Subcutaneous adipose tissue (tissue), 4 donors: Measurements from ENCODE around the gene ENOX1. TPM values are rescaled to one million over a fixed set of nuclear protein-coding genes. Genes with fewer than 3 reads are reported as not detected.

Experiments
- total RNA-seq, 4 donors: library from RNA; depleted of rRNA; stranded (reverse); fragments of >200 nt; gene quantifications; one replicate each; pipeline ENCODE4 v1.1.0, GENCODE V29; 2016
- TF ChIP-seq, protein P1 (sequence below): fragments of 450-650 bp; IDR thresholded peaks from one replicate; pipeline ENCODE4 v1.5.1; 2016; ENCODE audit warnings: low read depth, mild to moderate bottlenecking, control low read depth, antibody characterized with exemption, moderate library complexity

Gene ENOX1
- total RNA-seq, 4 donors from 2014 or later = 0.66 to 4.7 (median 2.1) TPM

DNA sequence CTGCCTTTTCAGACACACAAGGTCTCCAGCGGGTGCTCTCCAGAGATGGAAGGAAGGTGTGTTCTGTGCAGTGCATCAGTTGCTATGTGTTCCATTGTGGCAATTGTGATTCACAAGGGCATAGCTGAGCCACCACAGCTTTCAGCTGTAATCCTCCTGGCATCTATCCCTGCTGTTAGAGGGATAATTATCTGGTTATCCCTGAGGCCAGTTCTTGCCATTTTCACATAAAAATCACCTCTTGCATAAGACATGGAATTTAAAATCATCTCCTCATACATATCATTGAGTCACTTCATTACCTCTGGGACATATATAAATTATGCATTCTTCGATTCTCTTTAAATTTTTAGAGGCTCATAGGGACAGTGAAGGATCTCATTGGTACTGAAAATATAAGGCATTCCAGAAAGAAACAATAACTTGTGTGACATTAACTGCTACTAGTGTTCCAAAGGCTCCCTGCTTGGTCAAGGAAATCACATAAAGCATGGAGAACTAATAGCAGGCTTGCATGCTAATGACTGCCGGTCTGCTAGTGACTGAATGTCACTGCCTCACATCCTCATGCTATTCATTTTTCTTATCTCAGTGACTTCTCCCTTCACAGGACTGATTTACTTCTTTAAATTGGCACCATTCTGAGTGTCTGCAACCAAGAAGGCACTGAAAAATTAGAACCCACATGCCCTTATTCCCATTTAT lies 214.0 kb downstream of the ENOX1 start:
- TF ChIP-seq, protein P1, sequence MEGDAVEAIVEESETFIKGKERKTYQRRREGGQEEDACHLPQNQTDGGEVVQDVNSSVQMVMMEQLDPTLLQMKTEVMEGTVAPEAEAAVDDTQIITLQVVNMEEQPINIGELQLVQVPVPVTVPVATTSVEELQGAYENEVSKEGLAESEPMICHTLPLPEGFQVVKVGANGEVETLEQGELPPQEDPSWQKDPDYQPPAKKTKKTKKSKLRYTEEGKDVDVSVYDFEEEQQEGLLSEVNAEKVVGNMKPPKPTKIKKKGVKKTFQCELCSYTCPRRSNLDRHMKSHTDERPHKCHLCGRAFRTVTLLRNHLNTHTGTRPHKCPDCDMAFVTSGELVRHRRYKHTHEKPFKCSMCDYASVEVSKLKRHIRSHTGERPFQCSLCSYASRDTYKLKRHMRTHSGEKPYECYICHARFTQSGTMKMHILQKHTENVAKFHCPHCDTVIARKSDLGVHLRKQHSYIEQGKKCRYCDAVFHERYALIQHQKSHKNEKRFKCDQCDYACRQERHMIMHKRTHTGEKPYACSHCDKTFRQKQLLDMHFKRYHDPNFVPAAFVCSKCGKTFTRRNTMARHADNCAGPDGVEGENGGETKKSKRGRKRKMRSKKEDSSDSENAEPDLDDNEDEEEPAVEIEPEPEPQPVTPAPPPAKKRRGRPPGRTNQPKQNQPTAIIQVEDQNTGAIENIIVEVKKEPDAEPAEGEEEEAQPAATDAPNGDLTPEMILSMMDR = no peak

DNA sequence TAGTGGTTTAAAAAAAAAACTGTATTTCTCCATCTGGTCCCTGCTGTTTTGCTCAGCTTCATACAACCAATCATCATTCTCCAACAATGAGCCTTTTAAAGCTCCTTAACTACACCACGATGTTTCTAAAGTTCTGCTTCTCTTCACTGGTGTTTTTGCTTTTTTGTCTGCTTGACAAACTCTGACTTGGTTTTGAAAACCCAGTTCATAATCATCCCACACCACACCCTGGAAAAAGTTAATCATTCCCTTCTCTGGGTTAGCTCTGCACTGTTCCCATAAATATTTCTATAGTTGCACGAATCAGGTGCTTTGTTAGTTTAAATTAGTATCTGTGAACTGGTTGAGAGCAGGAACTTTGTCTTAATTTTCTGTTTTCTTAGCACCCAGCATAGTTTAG lies 217.1 kb downstream of the ENOX1 start:
- TF ChIP-seq, protein P1 = no peak

DNA sequence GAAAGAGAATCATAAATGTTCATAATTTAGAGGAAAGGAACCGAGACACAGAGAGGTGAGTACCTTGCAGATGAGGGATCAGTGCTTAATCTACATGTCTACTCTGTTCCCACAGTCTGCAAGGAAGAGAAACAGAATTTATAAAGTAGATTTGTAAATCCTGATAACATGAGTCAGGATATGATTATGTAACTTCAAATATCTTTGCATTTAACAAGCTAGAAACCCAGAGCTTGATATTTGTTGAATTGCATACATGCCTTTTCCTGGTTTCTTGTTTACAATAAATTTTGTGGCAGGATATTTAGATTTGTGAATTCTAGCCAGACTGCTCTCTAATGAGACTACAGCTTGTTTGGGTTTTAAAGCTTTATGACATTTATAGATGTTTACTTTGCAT lies 219.2 kb downstream of the ENOX1 start:
- TF ChIP-seq, protein P1 = no peak

DNA sequence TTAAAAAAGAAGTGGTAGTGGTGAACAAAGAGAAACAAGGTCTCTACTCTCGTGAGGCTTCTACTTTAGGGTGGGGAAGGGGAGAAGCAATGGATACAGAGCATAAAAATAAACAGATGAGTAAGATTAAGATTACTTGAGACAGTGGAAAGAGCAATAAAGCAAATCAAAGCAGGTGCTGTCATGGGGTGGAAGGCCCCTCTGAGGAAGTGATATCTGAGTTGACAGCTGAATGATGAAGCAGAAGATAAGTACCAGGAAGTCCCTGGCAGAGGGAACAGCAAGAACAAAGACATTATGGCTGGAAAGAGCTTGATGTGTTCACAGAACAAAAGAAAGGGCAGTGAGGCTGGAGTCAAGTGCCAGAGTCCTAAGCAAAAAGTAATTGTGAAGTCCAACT lies 221.8 kb downstream of the ENOX1 start:
- TF ChIP-seq, protein P1 = no peak

DNA sequence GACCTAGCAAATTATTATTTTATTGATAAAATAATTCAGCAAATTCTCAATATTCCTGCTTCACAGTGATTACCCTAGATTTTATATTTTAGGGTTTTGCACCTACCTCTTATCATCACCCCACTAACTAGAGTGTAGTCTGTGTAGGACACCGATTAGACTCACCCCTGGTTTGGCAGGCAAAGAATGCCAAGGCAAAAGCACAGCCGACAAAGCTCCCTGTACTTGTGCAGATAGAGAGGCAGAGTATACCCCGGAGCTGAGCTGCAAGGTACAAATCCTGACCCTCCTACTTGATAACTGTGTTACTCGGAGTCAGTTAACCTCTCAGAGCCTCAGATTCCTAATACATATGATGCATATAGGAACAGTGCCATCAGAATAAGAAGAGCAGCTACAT lies 225.7 kb downstream of the ENOX1 start:
- TF ChIP-seq, protein P1 = no peak

DNA sequence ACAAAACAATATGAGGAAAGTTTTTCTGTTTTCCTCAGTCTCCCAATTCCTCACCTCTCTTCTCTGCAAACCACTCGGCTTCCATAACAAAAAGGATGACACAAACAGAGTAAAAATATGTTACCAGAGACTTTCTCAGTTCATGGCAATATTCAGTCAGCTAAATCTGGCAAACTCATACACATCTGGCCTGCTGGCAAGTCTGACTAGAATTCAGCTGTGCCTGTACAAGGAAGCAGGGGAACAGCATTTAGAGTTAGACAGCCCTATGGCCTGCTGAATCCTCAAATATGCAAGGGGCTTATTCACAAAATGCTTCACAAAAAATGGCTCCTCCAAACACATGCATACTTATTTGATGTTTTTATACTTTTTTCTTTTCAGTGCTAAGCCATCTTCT lies 227.8 kb downstream of the ENOX1 start:
- TF ChIP-seq, protein P1 = no peak

DNA sequence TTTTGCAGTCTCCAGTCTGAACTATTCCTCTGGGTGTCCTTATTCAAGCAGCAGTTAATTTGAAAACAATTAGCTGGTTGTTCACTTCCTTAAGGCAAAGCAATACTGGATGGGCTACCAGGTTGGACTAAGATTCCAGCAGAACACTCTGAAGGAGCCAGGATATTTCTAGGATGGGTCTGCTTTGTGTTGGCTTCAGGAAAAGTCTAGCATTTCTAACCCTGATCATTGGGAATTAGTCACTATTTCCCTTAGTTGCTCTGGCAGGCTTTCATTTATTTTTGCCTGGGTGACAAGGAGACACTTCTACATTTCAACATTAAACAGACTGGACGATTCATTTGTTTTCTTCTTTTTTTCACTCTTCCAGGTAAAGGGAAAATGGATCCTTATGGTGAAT lies 228.4 kb downstream of the ENOX1 start:
- TF ChIP-seq, protein P1 = no peak
